Panc1 (cell line): Measurements from ENCODE around the gene CAPNS1. TPM values are rescaled to one million over a fixed set of nuclear protein-coding genes. Genes with fewer than 3 reads are reported as not detected.
"Not testable (repeated sequence)": the region's sequence is repeated elsewhere in the genome, so short reads cannot be mapped to it uniquely, and the experiment has no call there.

ENCODE experiments used
- ATAC-seq: fragments of 200-7000 bp; cut with Tn5 transposase; 2 replicates; pipeline ENCODE4 v1.9.1; 2020; ENCODE audit warnings: mild to moderate bottlenecking, moderate library complexity
- BruUV-seq: library from RNA; stranded (reverse); fragments of 400-500 nt; replicated peaks from 2 replicates; lab custom pipeline; 2021; lab: Mats Ljungman, UMichigan
- CTCF ChIA-PET: fragments of 300-600 bp; sonication (Branson Sonifier 250); formaldehyde crosslinking; loops from one replicate; lab custom pipeline; 2022; ENCODE audit warnings: antibody characterized with exemption; lab: Charles Lee
- POLR2A ChIA-PET: fragments of 300-600 bp; sonication (Branson Sonifier 250); formaldehyde crosslinking; loops from one replicate; lab custom pipeline; 2022; ENCODE audit warnings: antibody characterized with exemption; lab: Charles Lee
- DNase-seq: peaks from one replicate; pipeline ENCODE4 v3.0.0-alpha.2; 2010; ENCODE audit warnings: low read depth, low spot score
- H3K27ac ChIP-seq: 2 replicates; pipeline ENCODE4 v1.5.1; 2011; ENCODE audit warnings: mild to moderate bottlenecking, low read length, inconsistent platforms
- H3K27me3 ChIP-seq: fragments of 200-500 bp; sonication (Bioruptor generic); 2 replicates; pipeline ENCODE4 v1.6.0; 2014; ENCODE audit warnings: low read length, inconsistent platforms; ENCODE audit not compliant: control insufficient read depth, insufficient read depth
- H3K36me3 ChIP-seq: fragments of 200-500 bp; sonication (Bioruptor generic); 2 replicates; pipeline ENCODE4 v1.5.1; 2014; ENCODE audit warnings: inconsistent platforms, mild to moderate bottlenecking, low read length, moderate library complexity; ENCODE audit not compliant: control insufficient read depth, insufficient read depth
- H3K4me1 ChIP-seq: 2 replicates; pipeline ENCODE4 v1.5.1; 2011; ENCODE audit warnings: inconsistent platforms, mild to moderate bottlenecking, low read length, moderate library complexity; ENCODE audit not compliant: control insufficient read depth, insufficient read depth
- H3K4me3 ChIP-seq, 2 experiments: 2 replicates each; pipeline ENCODE4 v1.5.1; 2011 to 2012; ENCODE audit warnings: low read depth in 2 of 2, low read length in 2 of 2, mild to moderate bottlenecking in 2 of 2, inconsistent platforms in 1 of 2, moderate library complexity in 1 of 2
- H3K9me3 ChIP-seq: fragments of 200-500 bp; sonication (Bioruptor generic); 2 replicates; pipeline ENCODE4 v1.5.1; 2014; ENCODE audit warnings: low read depth, mild to moderate bottlenecking, inconsistent platforms, low read length, moderate library complexity; ENCODE audit not compliant: control insufficient read depth, insufficient read depth
- POLR2AphosphoS5 ChIP-seq: IDR thresholded peaks from 2 replicates; pipeline ENCODE4 v1.6.1; 2012; ENCODE audit warnings: mild to moderate bottlenecking, low read depth, low read length, moderate library complexity
- SIN3A ChIP-seq: IDR thresholded peaks from 2 replicates; pipeline ENCODE4 v1.6.1; 2012; ENCODE audit warnings: low read depth, mild to moderate bottlenecking, low read length, moderate library complexity, borderline replicate concordance; ENCODE audit not compliant: insufficient read depth
- TCF7L2 ChIP-seq: IDR thresholded peaks from 2 replicates; pipeline ENCODE4 v1.6.1; 2011; ENCODE audit warnings: mild to moderate bottlenecking, low read depth, low read length, inconsistent platforms
- in situ Hi-C: cut with HindIII; loops from 2 replicates; pipeline ENCODE4 v1.10.0; 2016; ENCODE audit warnings: low sequenced_read_pairs, low pct_unique_long_range_greater_than_20kb
- intact Hi-C: fragments of 100-400 bp; cut with micrococcal nuclease; formaldehyde crosslinking; loops from one replicate; pipeline ENCODE4 v1.10.0; 2022; ENCODE audit not compliant: unreplicated experiment
- total RNA-seq: library from RNA; stranded (reverse); gene quantifications from one replicate; pipeline ENCODE4 v1.2.1, GENCODE V29; 2021; ENCODE audit not compliant: unreplicated experiment
- TF ChIP-seq, protein P1 (sequence below): fragments of 450-650 bp; IDR thresholded peaks from 2 replicates; pipeline ENCODE4 v1.5.1; 2017; ENCODE audit warnings: mild to moderate bottlenecking
- TF ChIP-seq, protein P2 (sequence below), 2 experiments: IDR thresholded peaks; 2 replicates each; pipeline ENCODE4 v1.6.1; 2011 to 2012; ENCODE audit warnings: low read depth in 2 of 2, control low read depth in 1 of 2, low read length in 1 of 2, mild to moderate bottlenecking in 1 of 2, moderate library complexity in 1 of 2; ENCODE audit not compliant: insufficient read depth in 1 of 2

Gene CAPNS1
- total RNA-seq, 1 experiment from 2014 or later: 1,158 TPM

GRCh38 chr19:36169084-36169760, 29.4 kb downstream of the CAPNS1 start:
- no TSS peak for BruUV-seq
- Histone ChIP-seq H3K9me3 (no peaks in the 10 kb centered on the region), H3K4me3 (no peak overlapping the region), H3K27ac (no peak overlapping the region), H3K27me3 (no peaks in the 10 kb centered on the region), H3K4me1 (0 out of 2 replicates have a peak, but pooled peaks cover 2% of the 10 kb centered on the region), H3K36me3 (no peaks in the 10 kb centered on the region)
- DNase-seq (no peak), ATAC-seq (no peak; the same call in 1 of the 2 replicates)
- in situ Hi-C loops: no loop called here
- TF ChIP-seq POLR2AphosphoS5: no peak
- TF ChIP-seq, protein P1, sequence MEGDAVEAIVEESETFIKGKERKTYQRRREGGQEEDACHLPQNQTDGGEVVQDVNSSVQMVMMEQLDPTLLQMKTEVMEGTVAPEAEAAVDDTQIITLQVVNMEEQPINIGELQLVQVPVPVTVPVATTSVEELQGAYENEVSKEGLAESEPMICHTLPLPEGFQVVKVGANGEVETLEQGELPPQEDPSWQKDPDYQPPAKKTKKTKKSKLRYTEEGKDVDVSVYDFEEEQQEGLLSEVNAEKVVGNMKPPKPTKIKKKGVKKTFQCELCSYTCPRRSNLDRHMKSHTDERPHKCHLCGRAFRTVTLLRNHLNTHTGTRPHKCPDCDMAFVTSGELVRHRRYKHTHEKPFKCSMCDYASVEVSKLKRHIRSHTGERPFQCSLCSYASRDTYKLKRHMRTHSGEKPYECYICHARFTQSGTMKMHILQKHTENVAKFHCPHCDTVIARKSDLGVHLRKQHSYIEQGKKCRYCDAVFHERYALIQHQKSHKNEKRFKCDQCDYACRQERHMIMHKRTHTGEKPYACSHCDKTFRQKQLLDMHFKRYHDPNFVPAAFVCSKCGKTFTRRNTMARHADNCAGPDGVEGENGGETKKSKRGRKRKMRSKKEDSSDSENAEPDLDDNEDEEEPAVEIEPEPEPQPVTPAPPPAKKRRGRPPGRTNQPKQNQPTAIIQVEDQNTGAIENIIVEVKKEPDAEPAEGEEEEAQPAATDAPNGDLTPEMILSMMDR: no peak
- TF ChIP-seq SIN3A: no peak
- TF ChIP-seq, protein P2, sequence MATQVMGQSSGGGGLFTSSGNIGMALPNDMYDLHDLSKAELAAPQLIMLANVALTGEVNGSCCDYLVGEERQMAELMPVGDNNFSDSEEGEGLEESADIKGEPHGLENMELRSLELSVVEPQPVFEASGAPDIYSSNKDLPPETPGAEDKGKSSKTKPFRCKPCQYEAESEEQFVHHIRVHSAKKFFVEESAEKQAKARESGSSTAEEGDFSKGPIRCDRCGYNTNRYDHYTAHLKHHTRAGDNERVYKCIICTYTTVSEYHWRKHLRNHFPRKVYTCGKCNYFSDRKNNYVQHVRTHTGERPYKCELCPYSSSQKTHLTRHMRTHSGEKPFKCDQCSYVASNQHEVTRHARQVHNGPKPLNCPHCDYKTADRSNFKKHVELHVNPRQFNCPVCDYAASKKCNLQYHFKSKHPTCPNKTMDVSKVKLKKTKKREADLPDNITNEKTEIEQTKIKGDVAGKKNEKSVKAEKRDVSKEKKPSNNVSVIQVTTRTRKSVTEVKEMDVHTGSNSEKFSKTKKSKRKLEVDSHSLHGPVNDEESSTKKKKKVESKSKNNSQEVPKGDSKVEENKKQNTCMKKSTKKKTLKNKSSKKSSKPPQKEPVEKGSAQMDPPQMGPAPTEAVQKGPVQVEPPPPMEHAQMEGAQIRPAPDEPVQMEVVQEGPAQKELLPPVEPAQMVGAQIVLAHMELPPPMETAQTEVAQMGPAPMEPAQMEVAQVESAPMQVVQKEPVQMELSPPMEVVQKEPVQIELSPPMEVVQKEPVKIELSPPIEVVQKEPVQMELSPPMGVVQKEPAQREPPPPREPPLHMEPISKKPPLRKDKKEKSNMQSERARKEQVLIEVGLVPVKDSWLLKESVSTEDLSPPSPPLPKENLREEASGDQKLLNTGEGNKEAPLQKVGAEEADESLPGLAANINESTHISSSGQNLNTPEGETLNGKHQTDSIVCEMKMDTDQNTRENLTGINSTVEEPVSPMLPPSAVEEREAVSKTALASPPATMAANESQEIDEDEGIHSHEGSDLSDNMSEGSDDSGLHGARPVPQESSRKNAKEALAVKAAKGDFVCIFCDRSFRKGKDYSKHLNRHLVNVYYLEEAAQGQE (IDR thresholded peaks at IDR 0.05; ENCODE audit: insufficient read depth in 1 of 2, low read depth in 2 of 2, low read length in 1 of 2): no peak
- no peak for TF ChIP-seq TCF7L2
- ChIA-PET POLR2A (no interaction called here), CTCF (interaction anchor here (0.6 to 1.8 kb wide), 3 partner anchors 18 to 112 kb away, joined by 3 to 7 read pairs (median 3); no protein-coding TSS in a partner anchor)
- intact Hi-C loops: no loop called here

DNA sequence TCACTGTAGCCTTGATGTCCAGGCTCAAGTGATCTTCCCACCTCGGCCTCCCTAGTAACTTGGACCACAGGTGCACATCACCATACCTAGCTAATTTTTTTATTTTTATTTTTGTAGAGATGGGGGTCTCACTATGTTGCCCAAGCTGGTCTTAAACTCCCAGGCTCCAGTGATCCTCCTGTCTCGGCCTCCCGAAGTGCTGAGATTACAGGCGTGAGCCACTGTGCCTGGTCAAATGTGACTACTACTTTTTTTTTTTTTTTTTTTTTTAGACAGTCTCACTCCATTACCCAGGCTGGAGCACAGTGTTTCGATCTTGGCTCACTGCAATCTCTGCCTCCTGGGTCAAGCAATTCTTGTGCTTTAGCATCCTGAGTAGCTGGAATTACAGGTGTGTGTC, 33.0 kb downstream of the CAPNS1 start:
- ATAC-seq: no peak
- TF ChIP-seq, protein P2 (IDR thresholded peaks at IDR 0.05; ENCODE audit: insufficient read depth in 1 of 2, low read depth in 2 of 2, low read length in 1 of 2): no peak
- TF ChIP-seq SIN3A: no peak
- TF ChIP-seq, protein P1: no peak
- no peak for TF ChIP-seq POLR2AphosphoS5
- TF ChIP-seq TCF7L2: no peak
- H3K27me3 ChIP-seq: no peaks in the 10 kb centered on the region
- H3K9me3 ChIP-seq: no peaks in the 10 kb centered on the region
- ChIA-PET CTCF (no interaction called here), POLR2A (no interaction called here)
- no peaks in the 10 kb centered on the region for H3K36me3 ChIP-seq
- H3K4me1 ChIP-seq: 0 out of 2 replicates have a peak, but pooled peaks cover 2% of the 10 kb centered on the region
- intact Hi-C loops (no loop called here), in situ Hi-C loops (no loop called here)
- H3K27ac ChIP-seq: no peak overlapping the region
- H3K4me3 ChIP-seq: no peak overlapping the region
- BruUV-seq: no TSS peak
- DNase-seq: no peak

GRCh38 chr19:36173846-36174245, 34.0 kb downstream of the CAPNS1 start:
- POLR2A ChIA-PET, H3K36me3 ChIP-seq, DNase-seq, H3K27me3 ChIP-seq, intact Hi-C loops, ATAC-seq, H3K4me1 ChIP-seq, H3K4me3 ChIP-seq, in situ Hi-C loops, H3K9me3 ChIP-seq, H3K27ac ChIP-seq, BruUV-seq: not testable (repeated sequence)
- CTCF ChIA-PET: interaction anchor here (0.6 kb wide), 1 partner anchor 399 kb away, joined by 3 read pairs; the partner anchor contains the start of gene ZNF529
